ENCODE data around the gene OR51B4. TPM values are rescaled to one million over a fixed set of nuclear protein-coding genes. Genes with fewer than 3 reads are reported as not detected.

OR51B4 gene
- total RNA-seq, 1 donor from 2014 or later, result not detected

- Histone ChIP-seq H3K27ac (no peak overlapping the region), H3K4me3 (no peak overlapping the region), H3K36me3 (no peaks in the 10 kb centered on the region), H3K9me3 (no peaks in the 10 kb centered on the region), H3K4me1 (no peaks in the 10 kb centered on the region), H3K27me3 (no peaks in the 10 kb centered on the region)
- TF ChIP-seq, protein P1, sequence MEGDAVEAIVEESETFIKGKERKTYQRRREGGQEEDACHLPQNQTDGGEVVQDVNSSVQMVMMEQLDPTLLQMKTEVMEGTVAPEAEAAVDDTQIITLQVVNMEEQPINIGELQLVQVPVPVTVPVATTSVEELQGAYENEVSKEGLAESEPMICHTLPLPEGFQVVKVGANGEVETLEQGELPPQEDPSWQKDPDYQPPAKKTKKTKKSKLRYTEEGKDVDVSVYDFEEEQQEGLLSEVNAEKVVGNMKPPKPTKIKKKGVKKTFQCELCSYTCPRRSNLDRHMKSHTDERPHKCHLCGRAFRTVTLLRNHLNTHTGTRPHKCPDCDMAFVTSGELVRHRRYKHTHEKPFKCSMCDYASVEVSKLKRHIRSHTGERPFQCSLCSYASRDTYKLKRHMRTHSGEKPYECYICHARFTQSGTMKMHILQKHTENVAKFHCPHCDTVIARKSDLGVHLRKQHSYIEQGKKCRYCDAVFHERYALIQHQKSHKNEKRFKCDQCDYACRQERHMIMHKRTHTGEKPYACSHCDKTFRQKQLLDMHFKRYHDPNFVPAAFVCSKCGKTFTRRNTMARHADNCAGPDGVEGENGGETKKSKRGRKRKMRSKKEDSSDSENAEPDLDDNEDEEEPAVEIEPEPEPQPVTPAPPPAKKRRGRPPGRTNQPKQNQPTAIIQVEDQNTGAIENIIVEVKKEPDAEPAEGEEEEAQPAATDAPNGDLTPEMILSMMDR (IDR thresholded peaks at IDR 0.05), result no peak
- ATAC-seq (no peak), DNase-seq (no peak)
- intact Hi-C loops (cut with DNase I), result no loop called here
These were observed 48.9 kb downstream of the OR51B4 start for GRCh38 chr11:5252919-5253265.

DNA sequence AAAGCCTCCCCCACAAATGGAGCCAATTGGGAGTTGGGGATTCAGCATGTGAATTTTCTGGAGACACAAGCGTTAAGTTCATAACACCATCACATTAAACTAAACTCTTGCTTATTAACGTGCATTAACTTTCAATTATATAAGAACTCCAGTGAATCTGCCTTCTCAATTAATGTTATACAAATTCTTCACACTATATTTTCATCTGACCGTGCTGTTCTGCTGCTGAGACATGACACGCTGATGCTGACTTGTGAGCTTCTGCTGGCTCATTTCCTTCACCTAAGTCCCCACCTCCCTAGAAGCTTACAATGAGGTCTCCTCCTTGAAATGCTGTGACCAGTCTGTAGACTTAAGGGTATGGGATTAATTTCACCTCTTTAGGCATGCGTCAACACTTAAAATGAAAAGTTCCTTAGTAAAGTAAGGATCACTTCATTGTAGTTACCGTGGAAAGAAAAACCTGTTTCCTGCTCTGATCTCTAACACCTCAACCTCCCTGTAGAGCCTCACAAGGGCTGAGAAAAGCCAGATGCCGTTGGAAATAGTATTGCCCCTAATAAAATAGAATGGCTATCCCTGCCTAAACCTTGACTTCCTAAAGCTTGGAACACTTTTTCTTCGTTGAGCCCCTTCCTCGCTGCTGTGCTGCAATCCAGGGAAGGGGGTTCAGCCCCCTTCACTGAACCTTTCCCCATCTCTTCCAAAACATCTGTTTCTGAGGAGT is 49.4 kb downstream of the OR51B4 start:
- no peaks in the 10 kb centered on the region for H3K4me1 ChIP-seq
- H3K9me3 ChIP-seq, result no peaks in the 10 kb centered on the region
- TF ChIP-seq, protein P1 (IDR thresholded peaks at IDR 0.05), result no peak
- no peak for DNase-seq
- intact Hi-C loops (cut with DNase I), result no loop called here
- no peaks in the 10 kb centered on the region for H3K36me3 ChIP-seq
- no peak for ATAC-seq
- no peak overlapping the region for H3K27ac ChIP-seq
- H3K27me3 ChIP-seq, result no peaks in the 10 kb centered on the region
- H3K4me3 ChIP-seq, result no peak overlapping the region

DNA sequence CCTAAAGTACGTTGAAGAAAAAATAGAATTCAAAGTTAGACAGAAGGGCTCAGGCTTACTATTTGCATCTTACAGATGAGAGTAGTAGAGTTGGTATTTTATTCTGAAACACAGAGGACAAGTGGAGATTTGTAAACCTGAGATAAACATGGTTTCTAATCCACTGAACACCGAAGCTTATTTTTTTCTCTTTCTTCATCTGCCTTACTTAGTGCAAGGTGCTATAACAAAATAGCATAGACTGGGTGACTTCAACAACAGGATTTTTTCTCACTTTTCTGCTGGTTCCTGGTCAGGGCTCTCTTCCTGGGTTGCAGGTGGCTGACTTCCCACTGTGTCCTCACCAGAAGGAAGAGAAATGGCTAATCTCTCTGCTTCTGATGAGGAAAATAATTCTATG is 50.0 kb downstream of the OR51B4 start:
- H3K9me3 ChIP-seq, result no peaks in the 10 kb centered on the region
- intact Hi-C loops (cut with DNase I), result no loop called here
- no peaks in the 10 kb centered on the region for H3K36me3 ChIP-seq
- H3K27ac ChIP-seq, result no peak overlapping the region
- H3K4me3 ChIP-seq, result no peak overlapping the region
- TF ChIP-seq, protein P1 (IDR thresholded peaks at IDR 0.05), result no peak
- H3K4me1 ChIP-seq, result no peaks in the 10 kb centered on the region
- no peaks in the 10 kb centered on the region for H3K27me3 ChIP-seq
- no peak for ATAC-seq
- DNase-seq, result no peak

Other genes with a start within 250 kb of the OR51B4 start
- gene OR52E2, start 242.3 kb downstream of the OR51B4 start, total RNA-seq, result not detected
- gene OR52E1, start 232.4 kb downstream of the OR51B4 start, total RNA-seq, result not detected
- not detected for gene OR52A5, start 163.6 kb downstream of the OR51B4 start, total RNA-seq
- gene OR52A1, start 147.2 kb downstream of the OR51B4 start, total RNA-seq, result not detected
- gene OR51V1, start 101.3 kb downstream of the OR51B4 start, total RNA-seq, result not detected
- 338 TPM for gene HBB, start 74.9 kb downstream of the OR51B4 start, total RNA-seq
- gene HBD, start 67.5 kb downstream of the OR51B4 start, total RNA-seq, result not detected
- gene HBG1, start 52.1 kb downstream of the OR51B4 start, total RNA-seq, result not detected
- gene HBG2, start 47.2 kb downstream of the OR51B4 start, total RNA-seq, result 1.0 TPM
- gene HBE1, start 32.0 kb downstream of the OR51B4 start, total RNA-seq, result not detected
- gene OR51B2, start 22.4 kb upstream of the OR51B4 start, total RNA-seq, result not detected
- gene OR51B5, start 41.6 kb upstream of the OR51B4 start, total RNA-seq, result not detected
- not detected for gene OR51B6, start 49.6 kb upstream of the OR51B4 start, total RNA-seq
- gene OR51M1, start 81.9 kb upstream of the OR51B4 start, total RNA-seq, result not detected
- gene OR51Q1, start 120.2 kb upstream of the OR51B4 start, total RNA-seq, result not detected
- gene OR51I1, start 139.6 kb upstream of the OR51B4 start, total RNA-seq, result not detected
- not detected for gene OR51I2, start 147.4 kb upstream of the OR51B4 start, total RNA-seq
- not detected for gene OR52D1, start 186.7 kb upstream of the OR51B4 start, total RNA-seq
- gene UBQLN3, start 208.0 kb upstream of the OR51B4 start, total RNA-seq, result 0.14 TPM
- gene UBQLNL, start 214.8 kb upstream of the OR51B4 start, total RNA-seq, result 0.72 TPM
- gene OR52H1, start 246.6 kb upstream of the OR51B4 start, total RNA-seq, result 0.90 TPM

All from upper lobe of right lung (tissue), 1 donor.